Liver (tissue), 9 donors: Measurements from ENCODE around the gene RBM47. TPM values are rescaled to one million over a fixed set of nuclear protein-coding genes. Genes with fewer than 3 reads are reported as not detected.
"Not testable (repeated sequence)": the region's sequence is repeated elsewhere in the genome, so short reads cannot be mapped to it uniquely, and the experiment has no call there.

Experiments used
- DNase-seq: peaks from one replicate; pipeline ENCODE4 v3.0.0-alpha.2; 2017; ENCODE audit warnings: low spot score
- H3K27ac ChIP-seq, 2 donors: one replicate each; pipeline ENCODE4 v1.7.0; 2013; ENCODE audit warnings: inconsistent platforms in 2 of 2, low read length in 2 of 2, control low read depth in 1 of 2, low read depth in 1 of 2, mild to moderate bottlenecking in 1 of 2
- H3K27me3 ChIP-seq, 4 donors: one replicate each; pipeline versions ENCODE4 v1.6.1 to v1.7.0; 2013; ENCODE audit warnings: low read length in 3 of 4, inconsistent platforms in 1 of 4, mild to moderate bottlenecking in 1 of 4, moderate library complexity in 1 of 4; ENCODE audit not compliant: control insufficient read depth in 4 of 4, insufficient read depth in 4 of 4
- H3K36me3 ChIP-seq, 4 donors: one replicate each; pipeline versions ENCODE4 v1.6.1 to v1.7.0; 2013; ENCODE audit warnings: low read length in 3 of 4, mild to moderate bottlenecking in 3 of 4, low read depth in 1 of 4, moderate library complexity in 1 of 4; ENCODE audit not compliant: control insufficient read depth in 4 of 4, insufficient read depth in 3 of 4
- H3K4me1 ChIP-seq, 4 donors: one replicate each; pipeline versions ENCODE4 v1.6.1 to v1.7.0; 2013; ENCODE audit warnings: low read length in 3 of 4, mild to moderate bottlenecking in 3 of 4, moderate library complexity in 1 of 4; ENCODE audit not compliant: control insufficient read depth in 4 of 4, insufficient read depth in 4 of 4
- H3K4me3 ChIP-seq, 3 donors: one replicate each; pipeline versions ENCODE4 v1.6.1 to v1.7.0; 2013; ENCODE audit warnings: low read length in 3 of 3, control low read depth in 1 of 3, low read depth in 1 of 3, mild to moderate bottlenecking in 1 of 3
- H3K9ac ChIP-seq, 2 donors: one replicate each; pipeline ENCODE4 v1.7.0; 2013; ENCODE audit warnings: low read length in 2 of 2, mild to moderate bottlenecking in 2 of 2, moderate library complexity in 2 of 2, control low read depth in 1 of 2, low read depth in 1 of 2
- H3K9me3 ChIP-seq, 4 donors: one replicate each; pipeline versions ENCODE4 v1.6.1 to v1.7.0; 2013; ENCODE audit warnings: low read length in 3 of 4; ENCODE audit not compliant: control insufficient read depth in 4 of 4
- EGR1 ChIP-seq, 2 donors: IDR thresholded peaks; 2 replicates each; pipeline ENCODE4 v1.6.1; 2016 to 2018; ENCODE audit warnings: antibody characterized with exemption in 2 of 2, low read depth in 2 of 2
- FOXA1 ChIP-seq: IDR thresholded peaks from 2 replicates; pipeline ENCODE4 v1.6.1; 2016; ENCODE audit warnings: antibody characterized with exemption
- FOXA2 ChIP-seq: IDR thresholded peaks from 2 replicates; pipeline ENCODE4 v1.6.1; 2016; ENCODE audit warnings: antibody characterized with exemption
- GABPA ChIP-seq, 2 donors: IDR thresholded peaks in 1 of 2; conservative IDR thresholded peaks in 1 of 2; 2 replicates each; pipeline ENCODE4 v1.6.1; 2016; ENCODE audit warnings: antibody characterized with exemption in 2 of 2, mild to moderate bottlenecking in 1 of 2, moderate library complexity in 1 of 2
- HNF4A ChIP-seq, 2 donors: conservative IDR thresholded peaks; 2 replicates each; pipeline ENCODE4 v1.6.1; 2016; ENCODE audit warnings: antibody characterized with exemption in 2 of 2, mild to moderate bottlenecking in 2 of 2
- HNF4G ChIP-seq: IDR thresholded peaks from 2 replicates; pipeline ENCODE4 v1.6.1; 2016; ENCODE audit warnings: antibody characterized with exemption
- JUND ChIP-seq, 2 donors: IDR thresholded peaks; 2 replicates each; pipeline ENCODE4 v1.6.1; 2016; ENCODE audit warnings: antibody characterized with exemption in 2 of 2
- NR2F2 ChIP-seq: IDR thresholded peaks from 2 replicates; pipeline ENCODE4 v1.6.1; 2016; ENCODE audit warnings: antibody characterized with exemption
- RAD21 ChIP-seq, 2 donors: IDR thresholded peaks; 2 replicates each; pipeline ENCODE4 v1.6.1; 2016; ENCODE audit warnings: antibody characterized with exemption in 2 of 2, mild to moderate bottlenecking in 2 of 2
- REST ChIP-seq: IDR thresholded peaks from 2 replicates; pipeline ENCODE4 v1.6.1; 2016; ENCODE audit warnings: antibody characterized with exemption, mild to moderate bottlenecking
- RXRA ChIP-seq, 2 donors: IDR thresholded peaks; 2 replicates each; pipeline ENCODE4 v1.6.1; 2017 to 2018; ENCODE audit warnings: antibody characterized with exemption in 2 of 2, mild to moderate bottlenecking in 1 of 2
- SP1 ChIP-seq: IDR thresholded peaks from 2 replicates; pipeline ENCODE4 v1.6.1; 2018; ENCODE audit warnings: antibody characterized with exemption, mild to moderate bottlenecking
- TAF1 ChIP-seq: conservative IDR thresholded peaks from 2 replicates; pipeline ENCODE4 v1.6.1; 2016; ENCODE audit warnings: antibody characterized with exemption, mild to moderate bottlenecking
- YY1 ChIP-seq: IDR thresholded peaks from 2 replicates; pipeline ENCODE4 v1.6.1; 2016; ENCODE audit warnings: antibody characterized with exemption, mild to moderate bottlenecking
- WGBS: extraction: QIAGEN DNeasy Blood & Tissue Kit; methylation state at CpG from one replicate; pipeline ENCODE4 v1.1.7; 2013; 5-methylcytosine and 5-hydroxymethylcytosine counted together
- polyA plus RNA-seq, 2 donors: library from polyadenylated mRNA; stranded (reverse) in 1 of 2; unstranded in 1 of 2; fragments of 200-250 nt in 1 of 2; fragments of >200 nt in 1 of 2; fragmentation: Nextera tagmentation in 1 of 2; extraction: Ambion mirVana in 1 of 2; gene quantifications; one replicate each; pipeline versions ENCODE4 v1.2.1 to v1.2.3, GENCODE V29; 2013 to 2015
- total RNA-seq, 2 donors: library from RNA; depleted of rRNA; stranded (reverse); fragments of >200 nt; gene quantifications; one replicate each; pipeline ENCODE4 v1.2.3, GENCODE V29; 2014
- TF ChIP-seq, protein P1 (sequence below): IDR thresholded peaks from 2 replicates; pipeline ENCODE4 v1.6.1; 2016; ENCODE audit warnings: antibody characterized with exemption
- TF ChIP-seq, protein P2 (sequence below): fragments of 150-350 bp; IDR thresholded peaks from 2 replicates; pipeline ENCODE4 v1.5.1; 2017; ENCODE audit warnings: improper control_type of control experiment, low read depth, low read length; ENCODE audit not compliant: missing input control
- TF ChIP-seq, protein P3 (sequence below): IDR thresholded peaks from 2 replicates; pipeline ENCODE4 v1.6.1; 2016; ENCODE audit warnings: antibody characterized with exemption
- TF ChIP-seq, protein P4 (sequence below): IDR thresholded peaks from 2 replicates; pipeline ENCODE4 v1.6.1; 2016; ENCODE audit warnings: antibody characterized with exemption
- donor health status: healthy.
- donor health status: healthy.
- donor health status: healthy.
- donor health status: healthy.
- donor health status: healthy.

The RBM47 gene
- total and polyA plus RNA-seq, 4 donors: 16.5 to 81.2 (median 24.7) TPM

GRCh38 chr4:40551568-40552136, 78.0 kb downstream of the RBM47 start:
- H3K36me3 ChIP-seq, H3K27me3 ChIP-seq, DNase-seq, H3K9me3 ChIP-seq: not testable (repeated sequence)
- Histone ChIP-seq H3K9ac (peak overlapping the region; percentile 10 to 97), H3K27ac (peak overlapping the region; percentile 61 to 87), H3K4me3 (peak overlapping the region; percentile 6 to 66 (median 29)), H3K4me1 (peaks cover 4 to 39% (median 28%) of the 10 kb centered on the region in 4 donors)
- peak in 1 of 2 donors; percentile 8 for TF ChIP-seq RXRA (IDR thresholded peaks at IDR 0.05)
- WGBS: 69% methylated on average over 9 of the region's 9 CpGs

- H3K4me3 ChIP-seq: peak overlapping the region; percentile 6 to 66 (median 29)
- H3K9ac ChIP-seq: peak overlapping the region; percentile 10 to 97
- TF ChIP-seq TAF1 (no peak), YY1 (peak; percentile 58), FOXA1 (peak; percentile 10), FOXA2 (no peak), HNF4A (conservative IDR thresholded peaks at IDR 0.05) (peak; percentile 23 to 50), NR2F2 (peak; percentile 23), HNF4G (no peak), SP1 (peak; percentile 45), RXRA (IDR thresholded peaks at IDR 0.05) (peak; percentile 46 to 74), RAD21 (IDR thresholded peaks at IDR 0.05) (peak; percentile 79 to 86), JUND (IDR thresholded peaks at IDR 0.05) (no peak), REST (no peak), EGR1 (IDR thresholded peaks at IDR 0.05; ENCODE audit: low read depth in 2 of 2) (no peak), GABPA (IDR thresholded peaks at IDR 0.05 in 1 of 2, conservative IDR thresholded peaks at IDR 0.05 in 1 of 2) (no peak)
- TF ChIP-seq, protein P1, sequence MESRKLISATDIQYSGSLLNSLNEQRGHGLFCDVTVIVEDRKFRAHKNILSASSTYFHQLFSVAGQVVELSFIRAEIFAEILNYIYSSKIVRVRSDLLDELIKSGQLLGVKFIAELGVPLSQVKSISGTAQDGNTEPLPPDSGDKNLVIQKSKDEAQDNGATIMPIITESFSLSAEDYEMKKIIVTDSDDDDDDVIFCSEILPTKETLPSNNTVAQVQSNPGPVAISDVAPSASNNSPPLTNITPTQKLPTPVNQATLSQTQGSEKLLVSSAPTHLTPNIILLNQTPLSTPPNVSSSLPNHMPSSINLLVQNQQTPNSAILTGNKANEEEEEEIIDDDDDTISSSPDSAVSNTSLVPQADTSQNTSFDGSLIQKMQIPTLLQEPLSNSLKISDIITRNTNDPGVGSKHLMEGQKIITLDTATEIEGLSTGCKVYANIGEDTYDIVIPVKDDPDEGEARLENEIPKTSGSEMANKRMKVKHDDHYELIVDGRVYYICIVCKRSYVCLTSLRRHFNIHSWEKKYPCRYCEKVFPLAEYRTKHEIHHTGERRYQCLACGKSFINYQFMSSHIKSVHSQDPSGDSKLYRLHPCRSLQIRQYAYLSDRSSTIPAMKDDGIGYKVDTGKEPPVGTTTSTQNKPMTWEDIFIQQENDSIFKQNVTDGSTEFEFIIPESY: no peak
- TF ChIP-seq, protein P2, sequence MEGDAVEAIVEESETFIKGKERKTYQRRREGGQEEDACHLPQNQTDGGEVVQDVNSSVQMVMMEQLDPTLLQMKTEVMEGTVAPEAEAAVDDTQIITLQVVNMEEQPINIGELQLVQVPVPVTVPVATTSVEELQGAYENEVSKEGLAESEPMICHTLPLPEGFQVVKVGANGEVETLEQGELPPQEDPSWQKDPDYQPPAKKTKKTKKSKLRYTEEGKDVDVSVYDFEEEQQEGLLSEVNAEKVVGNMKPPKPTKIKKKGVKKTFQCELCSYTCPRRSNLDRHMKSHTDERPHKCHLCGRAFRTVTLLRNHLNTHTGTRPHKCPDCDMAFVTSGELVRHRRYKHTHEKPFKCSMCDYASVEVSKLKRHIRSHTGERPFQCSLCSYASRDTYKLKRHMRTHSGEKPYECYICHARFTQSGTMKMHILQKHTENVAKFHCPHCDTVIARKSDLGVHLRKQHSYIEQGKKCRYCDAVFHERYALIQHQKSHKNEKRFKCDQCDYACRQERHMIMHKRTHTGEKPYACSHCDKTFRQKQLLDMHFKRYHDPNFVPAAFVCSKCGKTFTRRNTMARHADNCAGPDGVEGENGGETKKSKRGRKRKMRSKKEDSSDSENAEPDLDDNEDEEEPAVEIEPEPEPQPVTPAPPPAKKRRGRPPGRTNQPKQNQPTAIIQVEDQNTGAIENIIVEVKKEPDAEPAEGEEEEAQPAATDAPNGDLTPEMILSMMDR: peak; percentile 43
- TF ChIP-seq, protein P3, sequence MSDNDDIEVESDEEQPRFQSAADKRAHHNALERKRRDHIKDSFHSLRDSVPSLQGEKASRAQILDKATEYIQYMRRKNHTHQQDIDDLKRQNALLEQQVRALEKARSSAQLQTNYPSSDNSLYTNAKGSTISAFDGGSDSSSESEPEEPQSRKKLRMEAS: peak; percentile 26
- TF ChIP-seq, protein P4, sequence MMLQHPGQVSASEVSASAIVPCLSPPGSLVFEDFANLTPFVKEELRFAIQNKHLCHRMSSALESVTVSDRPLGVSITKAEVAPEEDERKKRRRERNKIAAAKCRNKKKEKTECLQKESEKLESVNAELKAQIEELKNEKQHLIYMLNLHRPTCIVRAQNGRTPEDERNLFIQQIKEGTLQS: no peak
- peaks cover 4 to 43% (median 29%) of the 10 kb centered on the region in 4 donors for H3K4me1 ChIP-seq
- H3K27me3 ChIP-seq: no peaks in the 10 kb centered on the region
- peak overlapping the region; percentile 61 to 87 for H3K27ac ChIP-seq
- no peak for DNase-seq
- under 1% methylated on average over 5 of the region's 5 CpGs for WGBS
- H3K36me3 ChIP-seq: peaks cover 0 to 2% (median 0%) of the 10 kb centered on the region in 4 donors
- no peaks in the 10 kb centered on the region for H3K9me3 ChIP-seq
Measured at GRCh38 chr4:40550948-40551462, 78.7 kb downstream of the RBM47 start.
